Stimulated activated CD8-positive, alpha-beta memory T cell treated with anti-CD3 and anti-CD28 coated beads, Interleukin-15, amount 100 ng/mL, for 1 hour (primary cell): ENCODE results near the gene SMAD2.
A peak's percentile ranks its signal among the peaks of the same experiment; 100 is the strongest.
"Not testable (repeated sequence)": the region's sequence is repeated elsewhere in the genome, so short reads cannot be mapped to it uniquely, and the experiment has no call there.

ENCODE experiments used
- DNase-seq: peaks from one replicate; pipeline ENCODE4 v3.0.0-alpha.2; 2020; ENCODE audit warnings: low read depth

SMAD2 gene

GRCh38 chr18:47930199-47930930, at the start of gene SMAD2:
Gene SMAD2 (minus strand): TSS chr18:47930659. CDS start chr18:47896756, 33,903 bp downstream.
- DNase-seq, result peak; percentile 51

DNA sequence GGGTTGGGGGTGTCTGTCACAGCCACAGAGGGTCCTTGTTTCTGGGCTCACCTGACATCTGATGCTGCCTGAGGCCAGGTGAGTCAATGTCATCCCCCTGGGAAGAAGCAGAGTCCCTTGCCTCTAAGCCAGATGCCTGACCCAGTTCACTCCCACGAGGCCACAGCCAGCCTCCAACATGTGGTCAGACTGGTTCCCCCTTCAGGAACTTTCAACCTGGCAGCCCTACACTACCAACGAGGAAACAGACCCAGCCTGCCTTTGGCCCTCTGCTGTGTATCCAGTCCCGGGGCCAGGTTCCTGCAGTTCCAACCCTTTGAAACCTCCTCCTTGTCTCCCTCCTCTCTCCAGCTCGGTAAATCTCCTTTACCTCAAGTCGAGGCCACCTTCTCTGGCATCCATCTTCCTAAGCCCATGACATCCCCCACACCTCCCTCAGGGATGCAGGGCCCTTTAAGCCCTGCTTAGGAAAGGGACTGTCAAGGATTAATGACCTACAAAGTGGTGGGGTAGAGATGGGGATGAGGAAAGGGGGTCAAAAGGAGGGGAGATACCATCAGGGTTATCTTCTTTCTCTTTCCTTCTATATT, 49.2 kb upstream of the SMAD2 start:
- no peak for DNase-seq

DNA sequence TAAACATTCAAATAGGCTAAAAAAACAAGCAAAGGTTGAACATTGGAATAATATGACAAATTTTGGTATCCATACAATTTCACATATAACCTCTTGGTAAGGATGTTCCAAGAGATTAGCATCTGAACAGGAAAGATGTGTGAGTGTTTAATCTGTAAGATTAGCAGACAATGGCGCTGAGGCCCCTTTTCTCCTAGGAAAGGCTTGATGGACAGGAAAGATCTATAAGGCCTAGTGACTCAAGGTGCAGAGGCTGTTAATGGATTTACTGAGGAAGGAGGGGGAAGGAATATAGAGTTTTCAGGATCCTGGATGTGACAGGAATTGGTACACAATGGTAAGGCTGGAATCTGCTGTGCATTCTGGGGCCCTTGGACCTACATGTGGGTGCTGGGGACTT, 48.1 kb upstream of the SMAD2 start:
- DNase-seq, result no peak

DNA sequence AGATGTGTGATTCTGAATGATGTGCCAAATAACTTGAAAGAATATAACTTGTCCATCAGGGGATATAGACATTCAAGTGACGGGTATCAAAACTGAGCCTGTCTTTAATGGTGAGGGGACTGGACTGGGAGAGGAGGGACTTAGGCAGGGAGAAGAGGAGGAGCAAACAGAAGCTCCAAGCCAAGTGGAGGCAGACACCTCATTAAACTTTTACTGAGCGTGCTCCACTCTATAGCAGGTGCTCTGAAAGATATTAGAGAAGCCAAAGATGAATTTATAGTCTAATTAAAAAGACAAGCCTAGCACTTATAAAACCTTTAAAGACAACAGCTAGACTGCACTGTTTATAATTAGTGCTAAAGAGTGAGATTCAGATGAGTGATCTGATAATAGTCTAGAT, 47.7 kb upstream of the SMAD2 start:
- no peak for DNase-seq

DNA sequence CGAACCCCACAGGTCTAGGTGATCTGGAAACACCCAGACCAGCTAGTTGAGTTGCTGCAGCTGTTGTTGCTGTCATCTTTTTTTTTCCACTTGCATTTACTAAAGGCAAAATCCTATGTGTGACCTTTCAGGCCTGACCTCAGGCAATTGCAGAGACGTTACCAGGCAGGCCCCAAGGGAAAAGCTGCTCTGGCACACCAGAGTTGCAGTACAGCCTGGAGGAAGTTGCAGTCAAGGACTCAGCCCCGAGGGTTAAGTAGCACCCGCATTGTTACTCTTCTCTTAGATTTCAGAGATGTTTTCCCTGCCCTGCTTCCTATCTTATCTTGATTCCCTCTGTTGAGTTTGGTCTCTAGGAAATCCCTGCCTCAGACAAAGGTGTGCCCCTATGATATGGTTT, 45.2 kb upstream of the SMAD2 start:
- DNase-seq, result no peak

DNA sequence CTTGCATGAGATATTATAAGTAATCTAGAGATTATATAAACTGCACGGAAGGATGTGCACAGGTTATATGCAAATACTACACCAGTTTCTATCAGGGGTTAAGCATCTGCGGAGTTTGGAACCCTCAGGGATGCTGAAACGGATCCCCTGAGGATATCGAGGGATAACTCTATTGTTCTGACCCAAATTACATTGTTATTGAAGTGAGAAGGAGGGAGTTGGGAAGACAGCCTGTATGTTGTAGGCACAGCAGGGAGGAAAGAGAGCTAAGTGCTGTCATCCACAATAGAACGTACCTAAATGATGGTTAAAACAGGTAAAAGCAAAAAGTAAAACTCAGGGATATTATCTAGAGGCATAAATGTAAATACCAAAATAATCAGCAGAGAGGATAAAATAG, 44.6 kb upstream of the SMAD2 start:
- DNase-seq, result no peak

DNA sequence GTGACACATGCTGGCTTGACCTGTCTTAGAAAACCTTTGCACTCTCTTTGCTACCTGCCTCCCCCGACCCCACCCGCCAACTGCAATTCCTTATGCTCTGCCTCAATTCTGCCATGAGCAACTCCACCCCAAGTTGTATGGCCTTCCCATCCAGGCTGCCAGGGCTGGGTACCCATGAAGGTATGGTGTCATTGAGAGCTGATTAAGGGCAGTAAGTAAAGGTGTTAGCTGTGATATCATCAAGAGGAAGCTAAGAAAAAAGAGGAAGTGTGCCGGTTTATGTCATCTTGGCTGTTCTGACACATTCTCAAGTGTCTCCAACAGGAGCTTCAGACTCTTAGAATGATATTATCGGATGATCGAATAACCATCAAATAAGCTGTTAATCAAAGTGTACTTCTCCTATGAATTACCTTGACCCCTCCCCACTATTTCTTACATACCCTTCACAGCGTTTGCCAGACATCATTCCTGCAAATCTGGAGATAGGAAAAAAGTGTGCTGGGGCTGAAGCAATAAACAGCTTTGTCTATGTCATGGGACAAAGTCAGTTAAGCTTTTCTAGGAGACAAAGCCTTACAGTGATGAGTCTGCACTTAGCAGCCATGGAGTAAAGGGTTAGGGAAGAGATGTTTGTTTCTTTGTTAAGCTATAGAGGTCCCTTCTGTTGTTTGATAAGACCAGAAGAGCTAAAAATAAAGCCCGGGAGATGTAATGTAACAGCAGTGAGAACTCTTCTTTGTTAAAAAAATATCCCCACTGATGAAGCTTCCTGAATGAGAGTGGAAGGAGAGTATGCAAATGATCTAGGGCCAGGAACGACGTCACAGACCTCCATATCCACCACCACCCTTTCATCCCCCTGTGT, 40.4 kb upstream of the SMAD2 start:
- DNase-seq, result no peak

DNA sequence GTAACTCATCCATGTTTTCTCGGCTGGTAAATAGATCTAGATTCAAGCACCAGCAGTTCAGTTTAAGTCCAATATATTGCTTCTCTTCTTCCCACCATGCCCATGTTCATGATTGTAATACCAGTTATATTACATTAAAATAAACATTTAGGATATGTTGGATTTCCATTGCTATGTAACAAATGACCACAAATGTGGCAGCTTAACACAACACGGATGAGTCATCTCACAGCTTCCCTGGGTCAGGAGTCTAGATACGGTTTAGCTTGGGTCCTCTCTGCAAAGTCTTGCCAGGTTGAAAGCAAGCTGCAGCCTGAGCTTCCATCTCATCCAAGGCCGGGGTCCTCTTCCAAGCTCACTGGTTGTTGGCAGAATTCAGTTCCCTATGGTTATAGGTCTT, 39.4 kb upstream of the SMAD2 start:
- DNase-seq, result no peak

GRCh38 chr18:47968721-47969120, 38.3 kb upstream of the SMAD2 start:
- no peak for DNase-seq

- no peak for DNase-seq
These were observed 37.7 kb upstream of the SMAD2 start for GRCh38 chr18:47968006-47968676.

- DNase-seq, result no peak
These were observed 33.6 kb upstream of the SMAD2 start for GRCh38 chr18:47964053-47964452.

DNA sequence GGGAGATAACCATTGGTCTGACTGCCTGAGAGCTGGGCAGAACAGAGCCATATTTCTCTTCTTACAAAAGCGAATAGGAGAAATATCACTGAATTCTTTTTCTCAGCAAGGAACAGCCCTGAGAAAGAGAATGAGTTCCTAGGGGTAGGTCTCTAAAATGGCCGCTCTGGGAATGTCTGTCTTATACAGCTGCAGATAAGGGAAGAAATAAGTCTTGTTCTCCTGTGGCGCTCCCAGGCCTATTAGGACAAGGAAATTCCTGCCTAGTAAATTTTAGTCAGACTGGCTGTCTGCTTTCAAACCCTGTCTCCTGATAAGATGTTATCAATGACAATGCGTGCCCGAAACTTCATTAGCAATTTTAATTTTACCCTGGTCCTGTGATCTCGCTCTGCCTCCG, 30.5 kb upstream of the SMAD2 start:
- DNase-seq, result not testable (repeated sequence)

DNA sequence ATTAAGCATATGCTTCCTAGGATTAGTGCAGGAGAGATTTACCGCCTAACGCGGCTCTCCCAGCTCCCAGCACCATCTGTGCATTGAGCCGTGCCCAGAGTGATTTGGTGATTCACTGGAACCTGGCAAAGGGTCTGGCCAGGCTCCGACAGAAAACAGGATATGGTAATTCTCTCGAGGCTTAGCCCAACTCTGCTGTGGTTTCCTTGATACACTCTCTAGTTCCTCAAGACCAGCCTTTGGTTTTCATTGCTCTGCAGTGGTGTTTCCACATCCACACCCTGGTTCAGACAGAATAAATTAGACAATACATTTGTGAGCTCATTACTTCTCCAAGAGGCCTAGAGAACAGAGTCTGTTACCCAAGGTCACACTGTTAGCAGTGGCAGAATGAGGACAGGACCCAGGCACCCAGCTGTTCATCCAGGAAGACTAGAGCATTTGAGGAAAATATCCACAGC, 23.0 kb upstream of the SMAD2 start:
- no peak for DNase-seq

- DNase-seq, result no peak
These were observed 20.1 kb upstream of the SMAD2 start for GRCh38 chr18:47950511-47950910.

- DNase-seq, result no peak
These were observed 18.7 kb upstream of the SMAD2 start for GRCh38 chr18:47949202-47949601.

DNA sequence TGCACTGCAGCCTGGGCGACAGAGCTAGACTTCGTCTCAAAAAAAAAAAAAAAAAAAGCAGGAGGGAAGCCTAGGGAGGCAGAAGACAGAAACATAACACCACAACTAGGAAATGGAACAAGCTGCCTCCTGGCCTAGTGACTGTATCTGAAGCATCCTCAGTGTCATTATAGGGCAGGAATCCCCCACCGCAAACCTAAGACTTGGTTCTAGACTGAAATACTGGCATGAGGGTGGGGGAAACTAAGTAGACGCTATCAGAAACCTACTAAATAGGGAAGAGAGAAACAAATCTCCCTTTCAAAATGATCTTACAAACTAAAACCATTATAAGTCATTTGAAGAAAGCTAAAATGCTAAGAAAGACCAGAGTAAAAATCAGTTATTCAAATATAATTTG, 16.4 kb upstream of the SMAD2 start:
- no peak for DNase-seq

GRCh38 chr18:47944972-47945852, 14.8 kb upstream of the SMAD2 start:
- DNase-seq, result no peak

- DNase-seq, result no peak
These were observed 6.5 kb upstream of the SMAD2 start for GRCh38 chr18:47936952-47937351.

DNA sequence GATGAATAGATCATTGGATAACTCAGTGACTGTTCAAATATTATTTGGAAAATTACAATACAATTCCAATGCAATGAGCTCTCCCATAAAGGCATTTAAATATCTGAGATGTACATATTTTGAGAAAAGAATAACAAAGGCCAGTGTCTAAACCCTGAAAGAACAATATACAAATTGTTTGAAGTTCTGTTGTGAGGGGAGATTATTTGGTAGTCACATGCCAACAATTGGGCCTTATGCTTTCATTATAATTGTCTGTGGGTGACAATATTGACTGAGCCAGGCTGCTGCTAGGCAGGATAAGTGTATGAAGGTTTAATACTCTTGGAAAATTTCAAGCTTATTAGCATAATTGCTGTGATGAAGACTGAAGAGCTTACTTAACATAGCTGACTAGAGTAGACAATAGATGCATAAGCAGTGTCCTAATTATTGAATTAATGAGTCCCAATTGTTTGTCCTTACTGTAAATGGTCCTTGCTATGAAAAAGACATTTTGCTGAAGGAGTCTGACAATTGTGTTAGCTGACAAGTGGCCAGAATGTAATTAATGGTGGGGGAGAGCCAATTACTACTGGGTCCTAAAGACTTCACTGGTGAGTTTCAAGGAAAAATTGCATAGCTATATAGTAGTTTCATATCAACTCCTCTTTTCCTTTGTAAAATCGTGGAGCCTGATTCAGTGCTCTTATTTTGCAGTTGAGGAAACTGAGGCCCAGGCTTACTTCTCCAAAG, 5.0 kb upstream of the SMAD2 start:
- DNase-seq, result no peak

GRCh38 chr18:47932603-47933002, 2.1 kb upstream of the SMAD2 start:
- no peak for DNase-seq

GRCh38 chr18:47932190-47932589, 1.7 kb upstream of the SMAD2 start:
- no peak for DNase-seq
